Spleen (tissue), 7 donors: ENCODE measurements around the gene RIPK1.

ENCODE experiments used
- CTCF ChIP-seq, 11 experiments: fragments of 200-600 bp in 7 of 11; fragments of 450-650 bp in 4 of 11; sonication (generic) in 4 of 11; IDR thresholded peaks in 8 of 11; conservative IDR thresholded peaks in 3 of 11; 1 replicate in 7 of 11; 2 replicates in 4 of 11; pipeline versions ENCODE4 v1.4.0 to v1.8.0; 2016 to 2021; ENCODE audit warnings: antibody characterized with exemption in 11 of 11, inconsistent platforms in 4 of 11, mild to moderate bottlenecking in 1 of 11
- POLR2A ChIP-seq, 3 donors: fragments of 450-650 bp; IDR thresholded peaks; one replicate each; pipeline ENCODE4 v1.5.1; 2017; ENCODE audit warnings: antibody characterized with exemption in 3 of 3, mild to moderate bottlenecking in 1 of 3
- donor health status: DM: no; HTN: no; CAD: no; lungs with moderate emphysema.
- donor health status: DM: no; HTN: no; CAD: no.
- donor health status: DM: no; HTN: no; CAD: no.

GRCh38 chr6:3076320-3076719 is 8.0 kb downstream of the RIPK1 start:
- TF ChIP-seq POLR2A (IDR thresholded peaks at IDR 0.05), result no peak
- TF ChIP-seq CTCF (IDR thresholded peaks at IDR 0.05 in 8 of 11, conservative IDR thresholded peaks at IDR 0.05 in 3 of 11), result no peak
